Measurements from ENCODE around the gene BMAL2.

Gene BMAL2

GRCh38 chr12:27319409-27319808 is 13.2 kb upstream of the BMAL2 start:
- no peak for DNase-seq (ENCODE audit: extremely low read depth in 1 of 2, low read depth in 1 of 2)

- DNase-seq (ENCODE audit: extremely low read depth in 1 of 2, low read depth in 1 of 2) = no peak
Measured at GRCh38 chr12:27319848-27320247, 12.8 kb upstream of the BMAL2 start.

DNA sequence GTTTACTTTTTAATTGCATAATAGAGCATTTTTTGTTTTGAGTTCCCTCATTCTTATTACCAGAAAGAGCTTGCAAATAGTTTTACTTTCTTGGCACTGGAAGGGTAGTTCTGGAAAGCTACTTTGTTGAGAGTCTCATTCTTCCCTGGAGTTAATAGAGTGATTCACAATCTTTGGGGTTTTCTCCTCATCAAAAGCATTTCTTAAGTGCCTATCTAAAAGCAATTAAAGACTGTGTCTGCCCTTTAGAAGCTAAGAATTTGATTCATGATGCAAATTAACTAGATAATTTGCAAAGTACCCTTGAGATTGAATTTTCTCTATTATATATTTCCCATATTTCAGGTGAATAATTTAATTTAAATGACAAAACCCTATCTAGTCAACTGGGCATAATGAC is 8.1 kb upstream of the BMAL2 start:
- DNase-seq (ENCODE audit: extremely low read depth in 1 of 2, low read depth in 1 of 2) = no peak

DNA sequence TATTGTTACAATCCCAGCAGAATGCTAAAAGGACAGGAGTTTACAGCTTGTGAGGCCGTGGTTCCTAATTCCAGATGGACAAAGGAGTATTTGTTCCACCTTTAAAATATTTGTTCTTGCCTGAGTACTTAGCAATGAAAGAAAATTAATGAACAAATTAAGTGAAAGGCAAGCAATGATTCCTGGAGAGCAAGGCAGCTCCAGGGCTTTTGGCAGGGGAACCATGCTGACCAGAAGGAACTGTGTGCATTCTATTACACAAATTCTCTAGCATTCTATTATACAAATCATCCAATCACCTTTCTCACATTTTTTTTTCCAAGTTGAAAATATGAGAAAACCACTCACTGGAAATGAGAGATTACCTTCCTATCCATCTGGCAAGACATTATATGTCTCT is 1.8 kb upstream of the BMAL2 start:
- no peak for DNase-seq (ENCODE audit: extremely low read depth in 1 of 2, low read depth in 1 of 2)

DNA sequence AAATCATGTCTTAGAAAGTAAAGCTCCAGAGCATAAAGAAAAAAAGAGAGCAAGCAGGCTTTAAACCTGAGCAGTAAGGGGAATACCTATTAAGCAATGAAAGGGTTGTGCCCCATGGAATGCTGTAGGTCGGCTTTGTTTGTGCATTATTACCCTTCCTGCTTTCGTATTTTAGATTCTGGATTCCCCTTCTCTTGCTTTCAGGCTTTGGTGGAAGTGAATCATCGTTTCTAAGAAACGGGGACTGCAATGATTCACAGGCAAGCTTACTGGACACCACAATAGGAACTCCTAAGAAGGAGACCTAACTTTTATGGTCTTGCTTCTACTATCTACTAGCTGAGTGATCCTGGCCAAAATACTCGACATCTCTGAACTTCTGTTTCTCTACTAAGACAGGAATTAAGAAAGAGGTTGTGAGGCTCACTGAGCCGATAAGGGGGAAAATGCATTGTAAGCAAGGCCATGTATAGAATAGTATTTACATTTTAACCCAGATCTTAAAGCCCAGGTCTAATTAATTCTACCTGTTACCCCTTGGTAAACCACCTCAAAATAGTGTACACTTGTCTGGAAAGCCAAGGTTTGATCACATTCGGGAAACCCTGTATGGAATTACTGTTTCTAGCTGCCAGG is 1.2 kb upstream of the BMAL2 start:
- no peak for DNase-seq (ENCODE audit: extremely low read depth in 1 of 2, low read depth in 1 of 2)

DNA sequence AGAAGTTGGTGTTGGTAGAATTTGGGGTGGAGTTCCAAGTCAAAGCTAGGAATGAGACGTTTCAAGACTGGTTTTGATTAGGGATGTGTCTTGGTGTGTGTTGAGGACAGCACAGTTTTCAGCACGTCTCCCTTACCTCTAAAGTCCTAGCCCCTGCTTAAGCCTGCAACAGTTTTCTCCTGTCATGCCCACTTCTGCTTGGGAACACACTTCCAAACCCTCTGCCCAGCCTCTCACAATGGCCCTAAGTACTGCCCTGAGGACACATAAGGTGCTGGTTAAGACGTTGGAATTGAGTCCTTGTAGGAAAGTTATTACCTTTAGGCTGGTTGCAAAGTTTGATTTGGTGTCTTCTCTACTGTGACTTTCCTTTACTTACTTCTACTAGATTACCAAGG is 710 bp upstream of the BMAL2 start:
- no peak for DNase-seq (ENCODE audit: extremely low read depth in 1 of 2, low read depth in 1 of 2)

DNA sequence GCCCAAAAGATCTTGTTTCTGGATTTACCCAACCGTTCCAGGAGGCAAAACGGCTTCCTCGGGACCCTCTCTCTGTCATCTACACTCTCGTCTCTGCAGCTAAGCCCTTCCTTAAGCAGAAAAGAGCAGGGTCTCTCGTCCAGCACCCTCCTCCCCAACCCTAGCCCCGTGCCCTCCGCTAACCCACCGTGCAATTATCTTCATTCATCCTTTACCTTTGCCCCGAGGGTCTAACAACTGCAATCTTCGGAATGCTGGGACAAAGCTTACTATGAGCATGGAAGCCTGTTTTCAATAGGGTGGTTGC is 276 bp upstream of the BMAL2 start:
- no peak for DNase-seq (ENCODE audit: extremely low read depth in 1 of 2, low read depth in 1 of 2)

- no peak for DNase-seq (ENCODE audit: extremely low read depth in 1 of 2, low read depth in 1 of 2)
Measured at GRCh38 chr12:27333403-27334009, 870 bp downstream of the BMAL2 start.

GRCh38 chr12:27334042-27334720 is 1.5 kb downstream of the BMAL2 start:
- DNase-seq (ENCODE audit: extremely low read depth in 1 of 2, low read depth in 1 of 2) = no peak

DNA sequence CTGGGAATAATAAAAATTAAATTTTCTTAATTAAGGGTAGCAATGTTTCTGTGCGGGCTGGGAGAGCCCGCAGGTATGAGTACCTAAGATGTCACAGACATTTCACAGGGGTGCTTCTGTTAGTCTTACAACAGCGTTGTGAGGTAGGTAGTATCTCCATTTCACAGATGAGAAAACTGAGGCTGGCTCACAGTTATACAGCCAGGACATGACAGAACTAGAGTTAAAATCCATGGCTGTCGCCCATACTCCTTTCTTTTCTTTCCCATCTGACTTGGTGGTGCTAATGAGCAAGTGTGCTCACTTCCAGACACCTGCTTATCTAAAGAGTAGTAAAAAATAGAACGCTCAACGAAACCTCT is 2.1 kb downstream of the BMAL2 start:
- DNase-seq (ENCODE audit: extremely low read depth in 1 of 2, low read depth in 1 of 2) = no peak

- no peak for DNase-seq (ENCODE audit: extremely low read depth in 1 of 2, low read depth in 1 of 2)
Measured at GRCh38 chr12:27335364-27336281, 3.0 kb downstream of the BMAL2 start.

DNA sequence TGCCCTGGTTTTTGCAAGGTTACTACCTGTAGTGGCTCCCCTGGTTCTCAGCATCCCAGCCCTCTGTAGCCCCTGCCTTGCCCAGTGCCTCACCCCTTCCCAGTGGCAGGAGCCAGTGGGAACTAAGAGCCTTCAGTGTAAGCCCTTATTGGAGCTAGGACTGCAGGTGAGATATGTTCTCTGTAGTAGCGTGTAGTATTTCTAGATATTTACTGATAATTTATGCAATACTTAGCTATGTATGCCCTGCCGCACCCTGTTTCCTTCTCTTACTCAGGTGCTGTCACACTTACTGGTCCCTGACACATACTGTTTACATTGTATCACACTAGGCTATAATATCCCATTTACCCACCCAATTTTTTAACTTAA is 3.6 kb downstream of the BMAL2 start:
- DNase-seq (ENCODE audit: extremely low read depth in 1 of 2, low read depth in 1 of 2) = no peak

DNA sequence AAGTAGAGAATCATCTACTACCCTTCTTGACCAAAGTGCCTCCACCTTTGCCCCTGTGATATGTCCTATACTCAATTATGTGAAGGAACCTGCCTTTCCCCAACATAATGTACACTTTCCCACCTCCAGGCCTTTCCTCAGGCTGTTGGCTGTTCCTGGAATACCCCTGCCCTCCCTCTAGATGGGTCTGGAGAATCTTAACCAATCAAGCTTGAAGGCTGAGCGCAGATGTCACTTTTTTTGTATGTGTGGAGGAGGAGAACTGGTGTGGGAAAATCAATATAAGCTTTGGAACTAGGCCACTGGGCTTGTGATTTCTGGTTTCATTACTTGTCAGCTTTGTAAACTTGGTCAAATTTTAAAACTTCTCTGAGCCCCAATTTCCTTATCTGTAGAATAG is 4.7 kb downstream of the BMAL2 start:
- no peak for DNase-seq (ENCODE audit: extremely low read depth in 1 of 2, low read depth in 1 of 2)

DNA sequence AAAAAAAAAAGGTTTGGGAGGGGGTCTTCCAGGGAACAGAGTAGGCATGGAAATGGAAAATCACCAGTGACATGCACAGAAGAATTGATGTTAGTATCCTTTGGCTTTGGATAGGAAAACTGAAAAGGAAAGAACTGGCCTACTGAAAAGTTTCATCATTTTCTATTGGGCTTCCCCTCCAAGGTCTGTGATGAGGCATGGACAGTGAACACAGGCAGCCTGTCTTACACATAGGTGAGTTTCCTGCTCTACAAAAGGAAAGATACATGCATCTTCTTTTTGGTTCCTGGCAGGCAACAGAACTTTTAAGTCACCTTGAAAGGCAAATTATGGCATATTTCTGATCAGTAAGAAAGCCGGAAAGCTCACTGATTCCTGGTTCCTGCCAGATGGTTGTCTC is 5.8 kb downstream of the BMAL2 start:
- no peak for DNase-seq (ENCODE audit: extremely low read depth in 1 of 2, low read depth in 1 of 2)

DNA sequence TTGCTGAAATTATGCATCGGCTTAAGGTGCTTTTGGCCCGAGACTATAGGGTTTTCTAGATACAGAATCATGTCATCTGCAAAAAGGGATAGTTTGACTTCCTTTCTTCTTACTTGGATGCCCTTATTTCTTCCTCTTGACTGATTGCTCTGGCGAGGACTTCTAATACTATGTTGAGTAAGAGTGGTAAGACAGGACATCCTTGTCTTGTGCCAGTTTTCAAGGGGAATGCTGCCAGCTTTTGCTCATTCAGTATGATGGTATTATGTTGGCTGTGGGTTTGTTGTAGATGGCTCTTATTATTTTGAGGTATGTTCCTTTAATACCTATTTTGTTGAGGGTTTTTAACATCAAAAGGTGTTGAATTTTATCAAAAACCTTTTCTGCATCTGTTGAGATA is 8.3 kb downstream of the BMAL2 start:
- no peak for DNase-seq (ENCODE audit: extremely low read depth in 1 of 2, low read depth in 1 of 2)

DNA sequence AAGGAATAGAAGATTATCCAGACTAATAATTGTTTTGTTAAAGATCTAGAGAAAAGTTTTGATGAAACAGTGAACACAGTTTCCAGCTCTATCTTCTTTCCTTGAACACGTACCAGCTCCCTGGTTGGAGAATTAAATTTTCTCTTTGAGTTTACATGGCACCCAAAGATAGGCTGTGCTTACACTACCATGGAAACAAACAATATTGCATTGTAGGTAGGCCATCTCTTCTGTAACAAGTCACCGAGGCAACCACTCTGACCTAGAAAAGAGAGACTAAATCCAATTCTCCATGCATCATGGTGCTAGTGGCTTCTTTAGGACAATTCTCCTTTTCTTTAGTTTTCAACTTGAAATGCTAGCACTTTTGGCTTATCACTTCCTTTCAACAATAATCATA is 9.9 kb downstream of the BMAL2 start:
- no peak for DNase-seq (ENCODE audit: extremely low read depth in 1 of 2, low read depth in 1 of 2)

- DNase-seq (ENCODE audit: extremely low read depth in 1 of 2, low read depth in 1 of 2) = no peak
Measured at GRCh38 chr12:27343255-27344000, 10.8 kb downstream of the BMAL2 start.

DNA sequence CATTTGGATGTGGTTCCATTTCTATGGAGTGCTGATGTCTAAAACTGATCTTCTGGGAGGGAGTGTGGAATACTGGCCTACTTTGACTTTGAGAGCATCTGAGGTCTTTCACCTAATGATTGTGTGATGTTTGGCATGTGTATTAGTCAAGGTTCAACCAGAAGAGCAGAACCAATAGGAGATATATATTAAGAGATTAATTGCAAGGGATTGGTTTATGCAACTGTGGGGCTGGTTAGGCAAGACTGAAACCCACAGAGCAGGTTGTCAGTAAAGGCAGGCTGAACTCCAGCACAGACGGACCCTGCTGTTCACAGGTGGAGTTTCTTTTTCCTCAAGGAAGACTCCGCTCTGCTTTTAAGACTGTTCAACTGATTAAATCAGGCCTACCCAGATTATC is 11.6 kb downstream of the BMAL2 start:
- no peak for DNase-seq (ENCODE audit: extremely low read depth in 1 of 2, low read depth in 1 of 2)

DNA sequence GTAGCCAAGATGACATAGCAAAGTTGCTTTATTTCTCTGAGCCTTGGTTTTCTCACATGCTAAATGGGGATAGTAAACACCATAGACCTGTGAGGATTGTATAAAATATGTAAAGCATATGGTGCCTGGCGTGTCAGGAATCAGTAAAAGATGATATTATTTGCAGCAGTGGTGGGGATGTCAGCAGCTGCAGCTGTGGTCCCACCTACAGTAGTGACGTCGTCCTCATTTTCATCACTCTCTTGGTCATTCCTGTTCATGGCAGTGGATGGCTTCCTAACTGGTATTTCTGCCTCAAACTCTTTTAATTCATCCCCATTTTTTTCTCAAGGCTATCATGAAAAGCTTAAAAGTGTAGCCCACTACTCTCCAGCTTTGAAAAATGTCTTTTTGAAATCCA is 12.1 kb downstream of the BMAL2 start:
- no peak for DNase-seq (ENCODE audit: extremely low read depth in 1 of 2, low read depth in 1 of 2)

GRCh38 chr12:27345376-27345775 is 12.7 kb downstream of the BMAL2 start:
- DNase-seq (ENCODE audit: extremely low read depth in 1 of 2, low read depth in 1 of 2) = no peak

- DNase-seq (ENCODE audit: extremely low read depth in 1 of 2, low read depth in 1 of 2) = no peak
Measured at GRCh38 chr12:27347779-27348178, 15.1 kb downstream of the BMAL2 start.

Measured in activated CD8-positive, alpha-beta memory T cell treated with anti-CD3 and anti-CD28 coated beads for 1 hour (primary cell).